GM12878 (cell line): ENCODE results near the gene BTBD7. TPM values are rescaled to one million over a fixed set of nuclear protein-coding genes. Genes with fewer than 3 reads are reported as not detected.

ENCODE experiments used
- CBFB ChIP-seq: IDR thresholded peaks from 2 replicates; pipeline ENCODE4 v1.6.1; 2016; ENCODE audit warnings: antibody characterized with exemption, low read depth
- CEBPZ ChIP-seq: fragments of 150-350 bp; IDR thresholded peaks from 2 replicates; pipeline ENCODE4 v1.6.1; 2016; ENCODE audit warnings: low read depth, low read length
- CREB1 ChIP-seq: IDR thresholded peaks from 2 replicates; pipeline ENCODE4 v1.6.1; 2012; ENCODE audit warnings: low read depth, mild to moderate bottlenecking, inconsistent platforms
- ELK1 ChIP-seq: IDR thresholded peaks from 2 replicates; pipeline ENCODE4 v1.6.1; 2012; ENCODE audit warnings: low read depth, low read length, improper control_type of control experiment
- ETV6 ChIP-seq, 2 experiments: fragments of 450-650 bp in 1 of 2; IDR thresholded peaks in 1 of 2; conservative IDR thresholded peaks in 1 of 2; 2 replicates each; pipeline ENCODE4 v1.6.1; 2014; ENCODE audit warnings: antibody characterized with exemption in 1 of 2, borderline replicate concordance in 1 of 2, low read depth in 1 of 2, mild to moderate bottlenecking in 1 of 2, moderate library complexity in 1 of 2
- KDM1A ChIP-seq: fragments of 200-600 bp; sonication (generic); IDR thresholded peaks from 2 replicates; pipeline ENCODE4 v1.6.1; 2016; ENCODE audit warnings: borderline replicate concordance
- MTA2 ChIP-seq: fragments of 450-650 bp; IDR thresholded peaks from 2 replicates; pipeline ENCODE4 v1.6.1; 2016; ENCODE audit warnings: low read depth, mild to moderate bottlenecking, moderate library complexity
- POLR2AphosphoS5 ChIP-seq: IDR thresholded peaks from 2 replicates; pipeline ENCODE4 v1.6.1; 2011; ENCODE audit warnings: mild to moderate bottlenecking, low read length, inconsistent platforms
- SKIL ChIP-seq: fragments of 450-650 bp; IDR thresholded peaks from 2 replicates; pipeline ENCODE4 v1.6.1; 2017; ENCODE audit warnings: mild to moderate bottlenecking, low read depth, inconsistent platforms; ENCODE audit not compliant: poor library complexity, severe bottlenecking
- TAF1 ChIP-seq: IDR thresholded peaks from 2 replicates; pipeline ENCODE4 v1.6.1; 2011; ENCODE audit warnings: mild to moderate bottlenecking, low read depth, low read length, borderline replicate concordance
- TCF3 ChIP-seq: IDR thresholded peaks from 2 replicates; pipeline ENCODE4 v1.6.1; 2012; ENCODE audit warnings: low read depth, mild to moderate bottlenecking, low read length, borderline replicate concordance; ENCODE audit not compliant: insufficient read depth
- ZNF217 ChIP-seq: fragments of 450-650 bp; IDR thresholded peaks from 2 replicates; pipeline ENCODE4 v1.6.1; 2017; ENCODE audit warnings: antibody characterized with exemption, mild to moderate bottlenecking
- ZNF687 ChIP-seq: fragments of 450-650 bp; IDR thresholded peaks from 2 replicates; pipeline ENCODE4 v1.6.1; 2017; ENCODE audit warnings: mild to moderate bottlenecking, moderate library complexity
- ZSCAN29 ChIP-seq: fragments of 450-650 bp; IDR thresholded peaks from 2 replicates; pipeline ENCODE4 v1.6.1; 2017; ENCODE audit warnings: mild to moderate bottlenecking, moderate library complexity
- polyA plus RNA-seq, 11 experiments: library from polyadenylated mRNA; depleted of rRNA in 4 of 11; unstranded in 6 of 11; stranded (reverse) in 5 of 11; fragments of >200 nt; fragmentation: Nextera tagmentation in 4 of 11; fragmentation: Illumina TruSeq in 1 of 11; extraction: Ambion mirVana in 4 of 11; extraction: Trizol in 1 of 11; gene quantifications; 1 replicate in 1 of 11; 2 replicates in 10 of 11; pipeline versions ENCODE4 v1.2.1 to v1.2.3, GENCODE V29; 2011 to 2016; ENCODE audit warnings: inconsistent platforms in 2 of 11, missing spikeins in 2 of 11, low read depth in 1 of 11
- total RNA-seq, 4 experiments: library from RNA; depleted of rRNA in 3 of 4; stranded (reverse); fragments of >200 nt in 3 of 4; fragmentation: Illumina TruSeq in 1 of 4; extraction: Trizol in 1 of 4; gene quantifications; 2 replicates each; pipeline versions ENCODE4 v1.2.1 to v1.2.3, GENCODE V29; 2013 to 2021
- TF ChIP-seq, protein P1 (sequence below): IDR thresholded peaks from 2 replicates; pipeline ENCODE4 v1.6.1; 2012; ENCODE audit warnings: low read length, inconsistent platforms
- TF ChIP-seq, protein P2 (sequence below): fragments of 450-650 bp; IDR thresholded peaks from 2 replicates; pipeline ENCODE4 v1.6.1; 2016; ENCODE audit warnings: mild to moderate bottlenecking

BTBD7 gene
- total and polyA plus RNA-seq, 10 of the 15 experiments (the other 5 are each of a cell fraction or from before 2014, with no cell fraction given) = 3.6 to 17.0 (median 9.6) TPM

DNA sequence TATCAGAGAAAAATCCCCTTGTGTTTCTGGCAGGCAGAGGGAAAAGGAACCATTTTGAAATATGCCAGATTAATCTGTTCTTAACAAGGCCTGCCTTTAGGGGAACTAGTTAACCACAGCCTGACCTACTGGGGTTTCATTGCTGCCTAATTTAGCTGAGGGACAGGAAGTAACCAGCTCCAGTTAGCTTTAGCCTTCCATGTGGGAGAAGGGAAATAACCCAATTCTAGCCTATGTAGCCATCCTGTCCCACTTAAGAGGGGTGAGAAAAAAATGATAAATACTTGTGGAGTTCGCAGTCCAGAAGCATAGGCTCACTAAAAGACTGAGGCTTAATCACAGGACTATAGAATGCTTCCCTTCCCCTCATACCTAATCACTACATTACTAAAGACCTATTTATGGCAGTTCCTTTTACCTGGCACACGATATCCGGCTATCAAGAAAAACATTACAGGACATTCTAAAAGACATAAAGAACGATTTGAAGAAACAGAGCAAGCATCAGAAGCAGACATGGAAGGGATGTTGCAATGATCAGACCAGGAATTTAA is 37.0 kb upstream of the BTBD7 start (continued):
- TF ChIP-seq, protein P1, sequence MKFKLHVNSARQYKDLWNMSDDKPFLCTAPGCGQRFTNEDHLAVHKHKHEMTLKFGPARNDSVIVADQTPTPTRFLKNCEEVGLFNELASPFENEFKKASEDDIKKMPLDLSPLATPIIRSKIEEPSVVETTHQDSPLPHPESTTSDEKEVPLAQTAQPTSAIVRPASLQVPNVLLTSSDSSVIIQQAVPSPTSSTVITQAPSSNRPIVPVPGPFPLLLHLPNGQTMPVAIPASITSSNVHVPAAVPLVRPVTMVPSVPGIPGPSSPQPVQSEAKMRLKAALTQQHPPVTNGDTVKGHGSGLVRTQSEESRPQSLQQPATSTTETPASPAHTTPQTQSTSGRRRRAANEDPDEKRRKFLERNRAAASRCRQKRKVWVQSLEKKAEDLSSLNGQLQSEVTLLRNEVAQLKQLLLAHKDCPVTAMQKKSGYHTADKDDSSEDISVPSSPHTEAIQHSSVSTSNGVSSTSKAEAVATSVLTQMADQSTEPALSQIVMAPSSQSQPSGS = peak; percentile 70
- no peak for TF ChIP-seq POLR2AphosphoS5
- no peak for TF ChIP-seq ZSCAN29
- peak; percentile 86 for TF ChIP-seq MTA2
- no peak for TF ChIP-seq TCF3
- peak; percentile 69; the same call in 1 of the 2 replicates for TF ChIP-seq ZNF687
- peak in 1 of 2 experiments; percentile 82; a peak in 2 of 4 replicates for TF ChIP-seq ETV6 (conservative IDR thresholded peaks at IDR 0.05 in 1 of 2, IDR thresholded peaks at IDR 0.05 in 1 of 2; ENCODE audit: borderline replicate concordance in 1 of 2, low read depth in 1 of 2)
- TF ChIP-seq SKIL = peak; percentile 49
- TF ChIP-seq ZNF217 = 0 out of 2 replicates have a peak, but pooled peaks have one; percentile 28
- peak; percentile 58 for TF ChIP-seq TAF1
- peak; percentile 88 for TF ChIP-seq CBFB
- TF ChIP-seq, protein P2, sequence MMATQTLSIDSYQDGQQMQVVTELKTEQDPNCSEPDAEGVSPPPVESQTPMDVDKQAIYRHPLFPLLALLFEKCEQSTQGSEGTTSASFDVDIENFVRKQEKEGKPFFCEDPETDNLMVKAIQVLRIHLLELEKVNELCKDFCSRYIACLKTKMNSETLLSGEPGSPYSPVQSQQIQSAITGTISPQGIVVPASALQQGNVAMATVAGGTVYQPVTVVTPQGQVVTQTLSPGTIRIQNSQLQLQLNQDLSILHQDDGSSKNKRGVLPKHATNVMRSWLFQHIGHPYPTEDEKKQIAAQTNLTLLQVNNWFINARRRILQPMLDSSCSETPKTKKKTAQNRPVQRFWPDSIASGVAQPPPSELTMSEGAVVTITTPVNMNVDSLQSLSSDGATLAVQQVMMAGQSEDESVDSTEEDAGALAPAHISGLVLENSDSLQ = no peak
- no peak for TF ChIP-seq KDM1A
- TF ChIP-seq CREB1 = no peak
- TF ChIP-seq ELK1 = no peak
- TF ChIP-seq CEBPZ = no peak
